Psoas muscle (tissue), 8 donors: ENCODE data around the gene C10orf67. TPM values are rescaled to one million over a fixed set of nuclear protein-coding genes. Genes with fewer than 3 reads are reported as not detected.

Source experiments
- ATAC-seq, 4 donors: fragments of 200-7000 bp; cut with Tn5 transposase; one replicate each; pipeline ENCODE4 v1.9.1; 2020; ENCODE audit warnings: moderate library complexity in 3 of 4, mild to moderate bottlenecking in 2 of 4
- DNase-seq, 2 donors: peaks; one replicate each; pipeline ENCODE4 v3.0.0-alpha.2; 2020
- H3K27ac ChIP-seq: fragments of 200-600 bp; one replicate; pipeline ENCODE4 v1.8.0; 2022
- H3K27me3 ChIP-seq, 3 donors: fragments of 200-600 bp in 1 of 3; one replicate each; pipeline versions ENCODE4 v1.6.1 to v1.8.0; 2013 to 2022; ENCODE audit warnings: low read length in 2 of 3, mild to moderate bottlenecking in 2 of 3, moderate library complexity in 1 of 3; ENCODE audit not compliant: insufficient read depth in 3 of 3
- H3K36me3 ChIP-seq, 2 donors: fragments of 200-600 bp in 1 of 2; one replicate each; pipeline versions ENCODE4 v1.6.1 to v1.8.0; 2013 to 2022; ENCODE audit warnings: low read depth in 1 of 2, mild to moderate bottlenecking in 1 of 2, moderate library complexity in 1 of 2; ENCODE audit not compliant: insufficient read depth in 1 of 2
- H3K4me1 ChIP-seq: fragments of 200-600 bp; one replicate; pipeline ENCODE4 v1.8.0; 2022
- H3K4me3 ChIP-seq: fragments of 200-600 bp; one replicate; pipeline ENCODE4 v1.8.0; 2022; ENCODE audit warnings: mild to moderate bottlenecking
- H3K9me3 ChIP-seq: fragments of 200-600 bp; one replicate; pipeline ENCODE4 v1.8.0; 2022
- CTCF ChIP-seq: fragments of 200-600 bp; IDR thresholded peaks from one replicate; pipeline ENCODE4 v1.8.0; 2022; ENCODE audit warnings: antibody characterized with exemption
- WGBS, 3 donors: extraction: QIAGEN DNeasy Blood & Tissue Kit; methylation state at CpG; one replicate each; pipeline versions ENCODE4 v1.1.6 to v1.1.7; 2013; 5-methylcytosine and 5-hydroxymethylcytosine counted together
- intact Hi-C, 2 donors: fragments of 100-400 bp; cut with DNase I; formaldehyde crosslinking; loops; one replicate each; pipeline versions ENCODE4 v1.11.0 to v1.14.2; 2022
- polyA plus RNA-seq, 3 donors: library from polyadenylated mRNA; stranded (reverse); fragments of 200-250 nt; gene quantifications; one replicate each; pipeline ENCODE4 v1.2.3, GENCODE V29; 2013
- total RNA-seq, 4 donors: library from RNA; stranded (reverse); fragmentation: NEBNext Ultra II Directional in 2 of 4; extraction: Animal tissue kit (Norgen Biotek cat#: 25700) in 2 of 4; gene quantifications; one replicate each; pipeline versions ENCODE4 v1.2.1 to v1.2.4, GENCODE V29; 2021 to 2023
- donor health status: healthy with polysubstance abuse.
- donor health status: DM: no; HTN: no; CAD: no; lungs with moderate emphysema.
- donor health status: Bipolar disorder and iron deficiency.
- donor health status: healthy.
- donor health status: DM: yes; HTN: yes; CAD: no.
- donor health status: DM: no; HTN: no; CAD: no.
- donor health status: DM: no; HTN: no; CAD: no.
- donor health status: DM: yes; HTN: yes; CAD: no.

C10orf67 gene
- total and polyA plus RNA-seq, 7 donors, result 0.01 to 0.67 (median 0.06) TPM; not detected in 2

- intact Hi-C loops, result no loop called here
- Histone ChIP-seq H3K4me1 (no peaks in the 10 kb centered on the region), H3K4me3 (no peak overlapping the region), H3K9me3 (no peaks in the 10 kb centered on the region), H3K27ac (no peak overlapping the region), H3K36me3 (no peaks in the 10 kb centered on the region), H3K27me3 (peaks cover 0 to 5% (median 4%) of the 10 kb centered on the region in 3 donors)
- no peak for ATAC-seq
- no peak for DNase-seq
- WGBS, 3 donors, result 45 to 50% (median 46%) methylated on average over 5 of the region's 5 CpGs
- no peak for TF ChIP-seq CTCF
Observed at GRCh38 chr10:23294638-23295247, 49.9 kb downstream of the C10orf67 start.

- Histone ChIP-seq H3K4me3 (no peak overlapping the region), H3K27ac (no peak overlapping the region), H3K27me3 (peaks cover 0 to 5% (median 4%) of the 10 kb centered on the region in 3 donors), H3K9me3 (no peaks in the 10 kb centered on the region), H3K36me3 (no peaks in the 10 kb centered on the region), H3K4me1 (no peaks in the 10 kb centered on the region)
- no peak for TF ChIP-seq CTCF
- 41 to 46% (median 43%) methylated on average over 4 of the region's 4 CpGs for WGBS, 3 donors
- intact Hi-C loops, result no loop called here
- no peak for ATAC-seq
- no peak for DNase-seq
Observed at GRCh38 chr10:23293973-23294590, 50.5 kb downstream of the C10orf67 start.

- peaks cover 0 to 5% (median 4%) of the 10 kb centered on the region in 3 donors for H3K27me3 ChIP-seq
- no peaks in the 10 kb centered on the region for H3K9me3 ChIP-seq
- no peak for TF ChIP-seq CTCF
- WGBS, 3 donors, result 15 to 16% (median 15%) methylated on average over 7 of the region's 7 CpGs
- no peak overlapping the region for H3K27ac ChIP-seq
- no peak overlapping the region for H3K4me3 ChIP-seq
- intact Hi-C loops, result no loop called here
- DNase-seq (no peak), ATAC-seq (no peak)
- H3K36me3 ChIP-seq, result no peaks in the 10 kb centered on the region
- H3K4me1 ChIP-seq, result no peaks in the 10 kb centered on the region
Observed at GRCh38 chr10:23293145-23293724, 51.4 kb downstream of the C10orf67 start.

- intact Hi-C loops, result no loop called here
- H3K27ac ChIP-seq, result no peak overlapping the region
Observed at GRCh38 chr10:23291551-23292334, 52.9 kb downstream of the C10orf67 start.

More at GRCh38 chr10:23291551-23292334, 52.9 kb downstream of the C10orf67 start:
- ATAC-seq (no peak), DNase-seq (no peak)
- Histone ChIP-seq H3K4me3 (no peak overlapping the region), H3K36me3 (no peaks in the 10 kb centered on the region), H3K9me3 (no peaks in the 10 kb centered on the region), H3K27me3 (peaks cover 0 to 5% (median 4%) of the 10 kb centered on the region in 3 donors), H3K4me1 (no peaks in the 10 kb centered on the region)
- 56 to 59% (median 57%) methylated on average over 13 of the region's 13 CpGs for WGBS, 3 donors
- TF ChIP-seq CTCF, result no peak
